Measurements from ENCODE around the gene MPPED1. TPM values are rescaled to one million over a fixed set of nuclear protein-coding genes. Genes with fewer than 3 reads are reported as not detected.

Gene MPPED1
- total RNA-seq, 2 donors from 2014 or later = not detected

GRCh38 chr22:43398910-43399309 lies 12.9 kb upstream of the MPPED1 start:
- Mint-ChIP-seq H3K4me1 (no peaks in the 10 kb centered on the region), H3K4me3 (no peak overlapping the region), H3K27ac (no peak overlapping the region)

DNA sequence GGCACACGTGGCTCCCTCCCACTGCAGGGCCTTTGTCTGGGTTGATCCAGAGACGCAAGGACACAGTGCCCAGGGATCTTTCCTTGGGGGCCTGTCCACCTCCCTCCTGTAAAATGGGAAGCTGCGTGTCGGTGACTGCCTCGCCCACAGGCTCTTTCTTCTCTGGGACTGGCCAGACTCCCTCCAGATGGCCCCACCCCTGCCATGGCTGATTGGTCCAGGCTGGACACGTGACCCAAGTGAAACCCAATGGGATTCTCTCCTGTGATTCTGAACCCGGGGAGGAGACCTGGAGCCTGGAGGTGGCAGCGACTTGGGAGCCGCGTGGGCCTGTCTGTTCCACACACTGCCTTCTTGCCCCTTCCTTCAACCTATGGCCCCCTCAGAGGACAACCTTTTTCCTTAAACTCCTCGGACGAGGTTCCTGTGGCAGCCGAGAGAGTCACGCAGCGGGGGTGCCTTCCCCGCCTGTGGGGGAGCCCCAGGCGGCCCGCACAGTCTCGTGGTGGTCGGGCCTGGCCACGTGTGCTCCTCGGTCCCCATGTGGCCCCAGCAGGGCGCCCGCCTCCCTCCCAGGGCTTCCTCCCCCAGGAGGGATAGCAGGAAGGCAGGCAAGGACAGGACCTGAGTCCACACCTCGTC lies 12.4 kb upstream of the MPPED1 start:
- no peak overlapping the region for H3K4me3 Mint-ChIP-seq
- no peak overlapping the region for H3K27ac Mint-ChIP-seq
- ATAC-seq (replicated peaks) = no peak
- no peaks in the 10 kb centered on the region for H3K9me3 Mint-ChIP-seq
- no peaks in the 10 kb centered on the region for H3K4me1 Mint-ChIP-seq
- H3K27me3 Mint-ChIP-seq = peaks cover 17% of the 10 kb centered on the region
- no peaks in the 10 kb centered on the region for H3K36me3 Mint-ChIP-seq (ENCODE audit: low read depth)

More at GRCh38 chr22:43398910-43399309, 12.9 kb upstream of the MPPED1 start:
- Mint-ChIP-seq H3K27me3 (peaks cover 14% of the 10 kb centered on the region), H3K9me3 (no peaks in the 10 kb centered on the region), H3K36me3 (ENCODE audit: low read depth) (no peaks in the 10 kb centered on the region)
- no peak for ATAC-seq (replicated peaks)

- no peaks in the 10 kb centered on the region for H3K9me3 Mint-ChIP-seq
- H3K27ac Mint-ChIP-seq = no peak overlapping the region
- H3K4me3 Mint-ChIP-seq = no peak overlapping the region
- peaks cover 19% of the 10 kb centered on the region for H3K27me3 Mint-ChIP-seq
- no peaks in the 10 kb centered on the region for H3K4me1 Mint-ChIP-seq
- H3K36me3 Mint-ChIP-seq (ENCODE audit: low read depth) = no peaks in the 10 kb centered on the region
- no peak for ATAC-seq (replicated peaks)
Observed at GRCh38 chr22:43399980-43400358, 11.8 kb upstream of the MPPED1 start.

GRCh38 chr22:43400449-43400848 lies 11.4 kb upstream of the MPPED1 start:
- Mint-ChIP-seq H3K27ac (no peak overlapping the region), H3K27me3 (peaks cover 19% of the 10 kb centered on the region), H3K4me3 (no peak overlapping the region), H3K36me3 (ENCODE audit: low read depth) (no peaks in the 10 kb centered on the region), H3K9me3 (no peaks in the 10 kb centered on the region), H3K4me1 (no peaks in the 10 kb centered on the region)
- ATAC-seq (replicated peaks) = no peak

- H3K27ac Mint-ChIP-seq = no peak overlapping the region
- H3K9me3 Mint-ChIP-seq = no peaks in the 10 kb centered on the region
- ATAC-seq (replicated peaks) = no peak
- H3K4me3 Mint-ChIP-seq = no peak overlapping the region
- H3K4me1 Mint-ChIP-seq = no peaks in the 10 kb centered on the region
- no peaks in the 10 kb centered on the region for H3K36me3 Mint-ChIP-seq (ENCODE audit: low read depth)
- H3K27me3 Mint-ChIP-seq = peaks cover 19% of the 10 kb centered on the region
Observed at GRCh38 chr22:43401233-43401632, 10.6 kb upstream of the MPPED1 start.

DNA sequence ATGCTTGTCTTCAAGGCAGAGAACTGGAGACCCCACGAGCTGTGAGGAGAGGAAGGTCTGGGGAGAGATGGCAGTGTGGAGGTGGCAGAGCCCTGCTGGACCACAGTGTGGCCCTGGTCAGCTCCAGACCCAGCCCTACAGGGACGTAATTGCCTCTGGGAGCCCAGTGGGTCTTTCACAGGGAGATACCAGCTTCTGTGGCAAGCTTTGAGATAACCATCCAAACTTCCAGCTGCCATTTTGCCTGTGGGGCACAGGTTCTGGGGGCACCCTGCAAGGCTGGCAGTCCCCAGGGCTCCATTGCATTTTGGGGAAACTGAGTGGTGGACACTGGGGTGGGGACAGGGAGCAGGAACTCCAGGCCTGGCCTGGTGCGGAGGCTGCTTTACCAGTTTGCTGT lies 10.2 kb upstream of the MPPED1 start:
- no peak overlapping the region for H3K4me3 Mint-ChIP-seq
- no peak overlapping the region for H3K27ac Mint-ChIP-seq
- H3K4me1 Mint-ChIP-seq = no peaks in the 10 kb centered on the region
- peaks cover 19% of the 10 kb centered on the region for H3K27me3 Mint-ChIP-seq
- H3K9me3 Mint-ChIP-seq = no peaks in the 10 kb centered on the region
- H3K36me3 Mint-ChIP-seq (ENCODE audit: low read depth) = no peaks in the 10 kb centered on the region
- ATAC-seq (replicated peaks) = no peak

DNA sequence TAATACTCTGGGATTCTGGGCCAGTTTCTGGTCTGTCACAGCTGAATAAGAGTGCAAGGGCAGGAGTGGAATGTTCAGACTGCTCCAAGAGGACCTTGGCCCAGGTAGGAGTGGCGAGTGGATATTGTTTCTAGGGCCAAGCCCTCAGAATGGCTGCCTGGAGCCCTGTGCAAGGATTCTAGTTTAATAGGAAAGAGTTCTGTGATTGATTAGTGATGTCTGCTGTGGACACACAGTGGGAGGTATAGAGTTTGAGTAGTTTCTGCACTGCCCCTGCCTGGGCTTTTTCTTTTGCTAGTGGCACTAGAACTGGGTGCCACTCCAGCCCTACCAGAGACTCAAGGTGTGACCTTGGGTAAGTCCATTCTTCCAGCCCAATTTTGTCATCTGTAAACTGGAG lies 9.7 kb upstream of the MPPED1 start:
- no peak overlapping the region for H3K4me3 Mint-ChIP-seq
- no peaks in the 10 kb centered on the region for H3K9me3 Mint-ChIP-seq
- H3K27me3 Mint-ChIP-seq = peaks cover 19% of the 10 kb centered on the region
- no peaks in the 10 kb centered on the region for H3K4me1 Mint-ChIP-seq
- ATAC-seq (replicated peaks) = no peak
- no peak overlapping the region for H3K27ac Mint-ChIP-seq
- no peaks in the 10 kb centered on the region for H3K36me3 Mint-ChIP-seq (ENCODE audit: low read depth)

GRCh38 chr22:43404673-43405385 lies 7.0 kb upstream of the MPPED1 start:
- ATAC-seq (replicated peaks) = no peak
- no peak overlapping the region for H3K27ac Mint-ChIP-seq

DNA sequence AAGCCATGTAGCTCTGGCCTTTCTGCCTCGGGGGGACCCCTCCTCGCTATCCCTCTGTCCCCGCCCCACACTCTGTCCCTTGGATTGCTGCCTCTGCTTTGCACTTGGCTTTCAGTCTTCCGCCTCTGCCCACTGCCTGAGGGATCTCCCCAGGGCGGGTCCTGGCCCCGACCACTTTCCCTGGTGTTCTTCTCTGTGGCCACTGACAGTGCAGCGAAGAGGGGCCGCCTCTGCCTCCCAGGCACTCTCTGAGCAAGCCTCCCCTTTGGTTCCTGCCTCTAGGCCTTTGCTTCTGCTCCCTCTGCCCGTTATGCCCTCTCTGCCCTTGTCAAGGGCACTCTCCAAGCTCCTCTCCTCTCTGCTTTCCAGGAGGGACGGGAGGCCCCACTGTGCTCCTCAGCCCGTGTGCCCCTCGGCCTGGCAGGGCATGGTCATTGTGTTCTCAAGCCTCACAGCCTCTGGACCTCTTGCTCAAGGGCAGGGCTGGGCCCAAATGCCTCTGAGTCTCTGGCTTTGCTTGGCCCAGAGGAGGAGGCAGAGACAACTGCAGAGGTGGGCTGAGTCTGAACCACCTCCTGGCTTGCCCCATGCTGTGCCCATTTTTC lies 5.5 kb upstream of the MPPED1 start:
- H3K4me1 Mint-ChIP-seq = no peaks in the 10 kb centered on the region
- no peak for ATAC-seq (replicated peaks)
- no peaks in the 10 kb centered on the region for H3K36me3 Mint-ChIP-seq (ENCODE audit: low read depth)
- no peak overlapping the region for H3K4me3 Mint-ChIP-seq
- no peaks in the 10 kb centered on the region for H3K9me3 Mint-ChIP-seq
- no peak overlapping the region for H3K27ac Mint-ChIP-seq
- H3K27me3 Mint-ChIP-seq = peaks cover 16% of the 10 kb centered on the region

More at GRCh38 chr22:43404673-43405385, 7.0 kb upstream of the MPPED1 start:
- H3K4me3 Mint-ChIP-seq = no peak overlapping the region
- no peaks in the 10 kb centered on the region for H3K4me1 Mint-ChIP-seq
- H3K36me3 Mint-ChIP-seq (ENCODE audit: low read depth) = no peaks in the 10 kb centered on the region
- peaks cover 15% of the 10 kb centered on the region for H3K27me3 Mint-ChIP-seq
- H3K9me3 Mint-ChIP-seq = no peaks in the 10 kb centered on the region

GRCh38 chr22:43407591-43407990 lies 4.2 kb upstream of the MPPED1 start:
- Mint-ChIP-seq H3K9me3 (no peaks in the 10 kb centered on the region), H3K27me3 (peaks cover 18% of the 10 kb centered on the region), H3K4me1 (no peaks in the 10 kb centered on the region), H3K27ac (no peak overlapping the region), H3K4me3 (no peak overlapping the region), H3K36me3 (ENCODE audit: low read depth) (no peaks in the 10 kb centered on the region)
- ATAC-seq (replicated peaks) = no peak

- ATAC-seq (replicated peaks) = no peak
- H3K27me3 Mint-ChIP-seq = peaks cover 23% of the 10 kb centered on the region
- no peaks in the 10 kb centered on the region for H3K36me3 Mint-ChIP-seq (ENCODE audit: low read depth)
- H3K9me3 Mint-ChIP-seq = no peaks in the 10 kb centered on the region
- H3K27ac Mint-ChIP-seq = no peak overlapping the region
- H3K4me3 Mint-ChIP-seq = no peak overlapping the region
- H3K4me1 Mint-ChIP-seq = no peaks in the 10 kb centered on the region
Observed at GRCh38 chr22:43408009-43408408, 3.8 kb upstream of the MPPED1 start.

DNA sequence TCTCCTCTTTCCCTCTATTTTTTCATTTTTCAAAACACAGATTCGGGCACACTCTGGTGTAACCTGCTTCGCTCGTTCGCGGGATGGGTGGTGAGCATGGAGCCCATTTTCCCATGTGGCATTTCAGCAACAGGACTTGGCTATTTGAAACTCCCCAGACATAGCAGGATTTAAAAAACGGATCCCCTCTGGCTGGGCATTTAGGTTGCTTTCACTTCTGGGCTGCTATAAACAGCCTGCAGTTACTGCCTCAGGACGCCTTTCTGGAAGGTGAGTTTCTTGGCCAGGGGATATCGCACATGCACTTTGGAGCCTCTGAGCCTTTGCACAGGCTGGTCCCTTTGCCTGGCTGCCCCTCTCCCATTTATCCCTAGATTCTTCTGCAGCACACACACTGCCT lies 2.8 kb upstream of the MPPED1 start:
- H3K9me3 Mint-ChIP-seq = no peaks in the 10 kb centered on the region
- no peak for ATAC-seq (replicated peaks)
- no peak overlapping the region for H3K4me3 Mint-ChIP-seq
- no peaks in the 10 kb centered on the region for H3K4me1 Mint-ChIP-seq
- no peak overlapping the region for H3K27ac Mint-ChIP-seq
- no peaks in the 10 kb centered on the region for H3K36me3 Mint-ChIP-seq (ENCODE audit: low read depth)
- H3K27me3 Mint-ChIP-seq = peaks cover 33% of the 10 kb centered on the region

GRCh38 chr22:43409800-43410199 lies 2.0 kb upstream of the MPPED1 start:
- no peaks in the 10 kb centered on the region for H3K36me3 Mint-ChIP-seq (ENCODE audit: low read depth)
- no peak overlapping the region for H3K4me3 Mint-ChIP-seq
- H3K27me3 Mint-ChIP-seq = peaks cover 36% of the 10 kb centered on the region
- ATAC-seq (replicated peaks) = no peak
- no peaks in the 10 kb centered on the region for H3K9me3 Mint-ChIP-seq
- no peaks in the 10 kb centered on the region for H3K4me1 Mint-ChIP-seq
- H3K27ac Mint-ChIP-seq = no peak overlapping the region

- no peaks in the 10 kb centered on the region for H3K9me3 Mint-ChIP-seq
- H3K36me3 Mint-ChIP-seq (ENCODE audit: low read depth) = no peaks in the 10 kb centered on the region
- no peak overlapping the region for H3K27ac Mint-ChIP-seq
- H3K4me1 Mint-ChIP-seq = no peaks in the 10 kb centered on the region
- H3K27me3 Mint-ChIP-seq = peaks cover 44% of the 10 kb centered on the region
- H3K4me3 Mint-ChIP-seq = no peak overlapping the region
- no peak for ATAC-seq (replicated peaks)
Observed at GRCh38 chr22:43411040-43411868, 560 bp upstream of the MPPED1 start.
